Measurements from ENCODE around the gene C1QTNF1. TPM values are rescaled to one million over a fixed set of nuclear protein-coding genes. Genes with fewer than 3 reads are reported as not detected.
"Not testable (repeated sequence)": the region's sequence is repeated elsewhere in the genome, so short reads cannot be mapped to it uniquely, and the experiment has no call there.

The C1QTNF1 gene
- total RNA-seq, 1 experiment from 2014 or later = not detected

DNA sequence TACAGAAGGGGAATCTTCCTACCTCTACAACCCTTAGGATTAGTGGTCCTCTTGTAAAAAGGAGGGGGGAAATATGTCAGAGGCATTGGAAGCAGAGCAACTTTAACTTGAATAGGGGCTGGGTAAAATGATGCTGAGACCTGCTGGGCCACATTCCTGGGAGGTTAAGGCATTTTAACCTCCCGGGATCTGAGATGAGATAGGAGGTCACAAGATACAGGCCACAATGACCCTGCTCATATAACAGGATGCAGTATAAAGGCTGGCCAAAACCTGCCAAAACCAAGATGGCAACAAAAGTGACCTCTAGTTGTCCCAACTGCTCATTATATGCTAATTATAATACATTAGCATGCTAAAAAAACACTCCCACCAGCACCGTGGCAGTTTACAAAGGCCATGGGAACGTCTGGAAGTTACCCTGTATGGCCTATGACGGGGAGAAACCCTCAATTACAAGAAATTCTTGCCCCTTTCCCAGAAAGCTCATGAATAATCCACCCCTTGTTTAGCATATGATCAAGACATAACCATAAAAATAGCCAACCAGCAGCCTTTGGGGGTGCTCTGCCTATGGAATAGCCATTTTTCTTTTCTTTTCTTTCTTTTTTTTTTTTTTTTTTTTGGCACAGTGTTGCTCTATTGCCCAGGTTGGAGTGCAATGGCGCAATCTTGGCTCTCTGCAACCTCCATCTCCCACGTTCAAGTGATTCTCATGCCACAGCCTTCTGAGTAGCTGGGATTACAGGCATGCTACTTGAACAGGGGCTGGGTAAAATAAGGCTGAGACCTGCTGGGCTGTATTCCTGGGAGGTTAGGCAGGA is 6.2 kb upstream of the C1QTNF1 start:
- in situ Hi-C loops (cut with HindIII; ENCODE audit: low pct_unique_long_range_greater_than_20kb, low sequenced_read_pairs) = no loop called here

DNA sequence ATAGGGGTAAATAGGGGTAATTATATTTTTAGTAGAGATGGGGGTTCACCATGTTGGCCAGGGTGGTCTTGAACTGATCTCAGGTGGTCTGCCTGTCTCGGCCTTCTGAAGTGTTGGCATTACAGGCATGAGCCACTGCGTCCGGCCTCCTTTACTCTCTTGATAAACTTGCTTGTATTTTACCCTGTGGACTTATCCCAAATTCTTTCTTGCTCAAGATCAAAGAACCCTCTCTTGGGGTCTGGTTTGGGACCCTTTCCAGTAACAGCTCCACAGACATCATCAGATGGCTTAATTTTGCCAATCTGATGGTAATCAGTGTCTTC is 5.6 kb upstream of the C1QTNF1 start:
- in situ Hi-C loops (cut with HindIII; ENCODE audit: low pct_unique_long_range_greater_than_20kb, low sequenced_read_pairs) = no loop called here
- DNase-seq (ENCODE audit: low read depth) = no peak

More for the DNA sequence above, 6.2 kb upstream of the C1QTNF1 start:
- DNase-seq (ENCODE audit: low read depth) = no peak

GRCh38 chr17:79019261-79019631 is 4.7 kb upstream of the C1QTNF1 start:
- no peak for DNase-seq (ENCODE audit: low read depth)
- in situ Hi-C loops (cut with HindIII; ENCODE audit: low pct_unique_long_range_greater_than_20kb, low sequenced_read_pairs) = no loop called here

GRCh38 chr17:79019632-79020584 is 4.1 kb upstream of the C1QTNF1 start:
- in situ Hi-C loops (cut with HindIII; ENCODE audit: low pct_unique_long_range_greater_than_20kb, low sequenced_read_pairs) = no loop called here
- DNase-seq (ENCODE audit: low read depth) = peak; percentile 37

GRCh38 chr17:79020631-79021301 is 3.2 kb upstream of the C1QTNF1 start:
- DNase-seq (ENCODE audit: low read depth) = no peak
- in situ Hi-C loops (cut with HindIII; ENCODE audit: low pct_unique_long_range_greater_than_20kb, low sequenced_read_pairs) = no loop called here

DNA sequence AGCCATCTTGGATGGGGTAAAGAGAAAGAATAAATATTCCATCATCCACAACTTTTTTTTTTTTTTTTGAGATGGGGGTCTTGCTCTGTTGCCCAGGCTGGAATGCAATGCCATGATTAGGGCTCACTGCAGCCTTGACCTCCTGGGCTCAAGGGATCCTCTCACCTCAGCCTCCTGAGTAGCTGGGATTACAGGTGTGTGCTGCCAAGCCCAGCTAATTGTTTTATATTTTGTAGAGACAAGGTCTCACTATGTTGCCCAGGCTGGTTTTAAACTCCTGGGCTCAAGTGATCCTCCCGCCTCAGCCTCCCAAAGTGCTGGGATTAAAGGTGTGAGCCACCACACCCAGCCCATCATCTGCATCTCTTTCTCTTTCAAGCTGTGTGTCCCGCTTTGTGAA is 2.0 kb upstream of the C1QTNF1 start:
- in situ Hi-C loops (cut with HindIII; ENCODE audit: low pct_unique_long_range_greater_than_20kb, low sequenced_read_pairs); DNase-seq (ENCODE audit: low read depth): not testable (repeated sequence)

- no peak for DNase-seq (ENCODE audit: low read depth)
- in situ Hi-C loops (cut with HindIII; ENCODE audit: low pct_unique_long_range_greater_than_20kb, low sequenced_read_pairs) = no loop called here
Observed at GRCh38 chr17:79022507-79022991, 1.4 kb upstream of the C1QTNF1 start.

- DNase-seq (ENCODE audit: low read depth) = no peak
- in situ Hi-C loops (cut with HindIII; ENCODE audit: low pct_unique_long_range_greater_than_20kb, low sequenced_read_pairs) = no loop called here
Observed at GRCh38 chr17:79023180-79023705, 726 bp upstream of the C1QTNF1 start.

- in situ Hi-C loops (cut with HindIII; ENCODE audit: low pct_unique_long_range_greater_than_20kb, low sequenced_read_pairs) = no loop called here
- no peak for DNase-seq (ENCODE audit: low read depth)
Observed at GRCh38 chr17:79024901-79025737, 1.1 kb downstream of the C1QTNF1 start.

- in situ Hi-C loops (cut with HindIII; ENCODE audit: low pct_unique_long_range_greater_than_20kb, low sequenced_read_pairs) = no loop called here
- DNase-seq (ENCODE audit: low read depth) = peak; percentile 90
Observed at GRCh38 chr17:79026376-79027273, 2.7 kb downstream of the C1QTNF1 start.

DNA sequence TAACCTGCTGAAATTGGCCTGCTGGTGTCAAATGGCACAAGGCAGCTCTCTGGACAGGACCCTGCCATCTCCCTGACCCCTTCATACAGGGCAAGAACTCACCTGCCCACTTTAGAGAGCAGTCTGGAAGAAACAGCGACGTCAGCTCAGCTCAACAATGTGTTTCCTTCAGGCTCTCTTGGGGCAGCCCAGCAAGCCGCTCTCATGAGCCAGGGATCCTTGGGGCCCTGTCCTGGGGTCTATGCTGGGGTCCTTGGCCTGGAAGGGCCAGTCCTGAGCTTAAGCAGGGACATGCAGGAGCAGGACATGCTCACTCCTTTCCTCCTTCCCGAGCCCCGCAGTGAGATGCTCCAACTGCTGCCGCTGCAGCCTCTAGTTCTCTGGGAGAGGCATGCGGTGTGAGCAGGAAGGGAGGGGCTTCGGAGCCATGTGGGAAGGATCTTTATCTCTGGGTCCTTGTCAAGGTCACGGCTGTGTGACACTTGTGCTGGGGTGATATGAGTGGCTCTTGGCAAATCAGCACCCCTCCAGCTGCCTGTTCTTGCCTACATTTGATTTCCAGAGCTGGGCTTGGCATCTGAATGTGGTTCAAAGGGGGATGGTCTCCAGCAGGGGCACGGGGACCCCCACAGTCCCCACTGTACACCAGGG is 3.4 kb downstream of the C1QTNF1 start:
- peak; percentile 49 for DNase-seq (ENCODE audit: low read depth)
- in situ Hi-C loops (cut with HindIII; ENCODE audit: low pct_unique_long_range_greater_than_20kb, low sequenced_read_pairs) = no loop called here

- DNase-seq (ENCODE audit: low read depth) = peak; percentile 84
- in situ Hi-C loops (cut with HindIII; ENCODE audit: low pct_unique_long_range_greater_than_20kb, low sequenced_read_pairs) = no loop called here
Observed at GRCh38 chr17:79027925-79028491, 4.0 kb downstream of the C1QTNF1 start.

GRCh38 chr17:79028496-79029326 is 4.7 kb downstream of the C1QTNF1 start:
- DNase-seq (ENCODE audit: low read depth) = peak; percentile 60
- in situ Hi-C loops (cut with HindIII; ENCODE audit: low pct_unique_long_range_greater_than_20kb, low sequenced_read_pairs) = no loop called here

DNA sequence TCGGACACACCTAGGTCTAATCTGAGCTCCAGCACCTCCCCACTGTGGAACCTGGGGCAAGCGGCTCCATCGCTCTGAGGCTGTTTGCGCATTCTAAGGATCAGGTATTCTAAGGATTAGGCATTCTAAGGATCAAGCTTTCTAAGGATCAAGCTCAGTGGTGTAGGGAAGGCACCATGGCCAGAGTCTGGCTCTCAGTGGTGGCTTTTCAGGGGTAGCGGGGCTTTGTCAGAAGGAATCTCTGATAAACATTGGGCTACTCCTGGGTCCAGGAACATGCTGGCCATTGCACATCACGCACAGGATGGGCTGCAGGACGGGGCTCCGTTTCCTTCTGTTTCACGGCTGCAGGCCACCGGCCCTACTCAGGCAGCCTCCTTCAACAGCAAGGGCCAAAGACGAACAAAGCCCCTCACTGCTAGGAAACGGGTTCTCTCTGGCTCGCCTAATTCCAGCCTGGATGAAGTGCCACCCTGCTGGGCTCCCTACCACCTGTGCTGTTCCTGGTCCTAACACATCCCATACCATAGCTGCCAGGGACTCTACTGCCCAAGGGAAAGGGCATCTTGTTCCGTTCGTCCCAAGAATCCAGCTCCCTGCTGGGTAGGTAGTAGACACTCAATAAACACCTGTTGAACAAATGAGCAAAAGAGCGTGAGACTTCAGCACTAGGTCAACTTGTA is 5.5 kb downstream of the C1QTNF1 start:
- in situ Hi-C loops (cut with HindIII; ENCODE audit: low pct_unique_long_range_greater_than_20kb, low sequenced_read_pairs) = no loop called here
- no peak for DNase-seq (ENCODE audit: low read depth)

DNA sequence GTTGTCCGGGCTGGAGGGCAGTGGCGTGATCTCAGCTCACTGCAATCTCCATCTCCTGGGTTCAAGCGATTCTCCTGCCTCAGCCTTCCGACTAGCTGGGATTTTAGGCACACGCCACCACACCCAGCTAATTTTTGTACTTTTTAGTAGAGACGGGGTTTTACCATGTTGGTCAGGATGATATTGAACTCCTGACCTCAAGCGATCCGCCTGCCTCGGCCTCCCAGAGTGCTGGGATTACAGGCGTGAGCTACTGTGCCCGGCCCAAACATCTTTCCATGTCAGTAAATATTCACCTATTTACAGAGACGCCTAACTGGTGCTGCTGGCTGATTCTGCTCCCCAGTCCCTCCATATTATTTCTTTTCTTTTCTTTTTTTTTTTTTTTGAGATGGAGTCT is 6.7 kb downstream of the C1QTNF1 start:
- DNase-seq (ENCODE audit: low read depth); in situ Hi-C loops (cut with HindIII; ENCODE audit: low pct_unique_long_range_greater_than_20kb, low sequenced_read_pairs): not testable (repeated sequence)
